Endothelial cell of umbilical vein (primary cell): ENCODE measurements around the gene AGAP2. TPM values are rescaled to one million over a fixed set of nuclear protein-coding genes. Genes with fewer than 3 reads are reported as not detected.

Source experiments
- BruUV-seq: library from RNA; stranded (reverse); fragments of 400-500 nt; replicated peaks from 2 replicates; lab custom pipeline; 2021; lab: Mats Ljungman, UMichigan
- CTCF ChIA-PET: fragments of 300-600, 350-600 bp; sonication (Branson Sonifier 250); formaldehyde crosslinking; loops from one replicate; lab custom pipeline; 2021; ENCODE audit warnings: antibody characterized with exemption, inconsistent platforms; lab: Charles Lee
- POLR2A ChIA-PET: fragments of 300-600, 350-600 bp; sonication (Branson Sonifier 250); formaldehyde crosslinking; loops from one replicate; lab custom pipeline; 2021; ENCODE audit warnings: antibody characterized with exemption, inconsistent platforms; lab: Charles Lee
- DNase-seq: peaks from one replicate; pipeline ENCODE4 v3.0.0-alpha.2; 2011; ENCODE audit warnings: low read depth, low spot score
- FAIRE-seq: peaks from 2 replicates; lab custom pipeline; 2011; peaks lifted over from hg19 to GRCh38; lab: Jason Lieb, UNC
- H2AFZ ChIP-seq: 2 replicates; pipeline ENCODE4 v1.6.0; 2012; ENCODE audit warnings: low read depth, low read length, control low read depth, inconsistent platforms
- H3K27ac ChIP-seq: 2 replicates; pipeline ENCODE4 v1.5.1; 2011; ENCODE audit warnings: low read depth, mild to moderate bottlenecking, control low read depth, low read length, moderate library complexity; ENCODE audit not compliant: insufficient read depth
- H3K27me3 ChIP-seq, 2 experiments: 2 replicates each; pipeline versions ENCODE4 v1.6.0 to v1.6.1; 2011; ENCODE audit warnings: low read length in 2 of 2, mixed read lengths in 1 of 2; ENCODE audit not compliant: control insufficient read depth in 2 of 2, insufficient read depth in 2 of 2
- H3K36me3 ChIP-seq, 2 experiments: 2 replicates in 1 of 2; 3 replicates in 1 of 2; pipeline ENCODE4 v1.5.1; 2011; ENCODE audit warnings: low read length in 2 of 2, mild to moderate bottlenecking in 1 of 2, moderate library complexity in 1 of 2; ENCODE audit not compliant: control insufficient read depth in 2 of 2, insufficient read depth in 2 of 2; ENCODE audit errors: extremely low read depth in 1 of 2
- H3K4me1 ChIP-seq: 3 replicates; pipeline ENCODE4 v1.5.1; 2011; ENCODE audit warnings: mild to moderate bottlenecking, low read length; ENCODE audit not compliant: control insufficient read depth, insufficient read depth; ENCODE audit errors: extremely low read depth
- H3K4me2 ChIP-seq: 2 replicates; pipeline ENCODE4 v1.6.1; 2011; ENCODE audit warnings: low read length, control low read depth, mixed read lengths; ENCODE audit not compliant: insufficient read depth
- H3K4me3 ChIP-seq, 3 experiments: fragments of 200-600 bp in 1 of 3; sonication (generic), shearing (Covaris generic) in 1 of 3; replicated peaks in 1 of 3; 2 replicates each; pipeline ENCODE4 v1.5.1; 2011 to 2016; ENCODE audit warnings: control low read depth in 3 of 3, low read length in 3 of 3, mild to moderate bottlenecking in 2 of 3, inconsistent platforms in 1 of 3, low read depth in 1 of 3, moderate library complexity in 1 of 3; ENCODE audit not compliant: insufficient read depth in 1 of 3
- H3K79me2 ChIP-seq: 2 replicates; pipeline ENCODE4 v1.6.0; 2012; ENCODE audit warnings: low read length, inconsistent platforms; ENCODE audit not compliant: control insufficient read depth, insufficient read depth
- H3K9ac ChIP-seq: replicated peaks from 2 replicates; pipeline ENCODE3; 2011; ENCODE audit warnings: low read length, control low read depth; ENCODE audit not compliant: insufficient read depth; ENCODE audit errors: extremely low read depth
- H3K9me1 ChIP-seq: replicated peaks from 3 replicates; pipeline ENCODE4 v1.6.0; 2011; ENCODE audit warnings: mild to moderate bottlenecking, low read length; ENCODE audit not compliant: control insufficient read depth, insufficient read depth; ENCODE audit errors: extremely low read depth
- H3K9me3 ChIP-seq: replicated peaks from 2 replicates; pipeline ENCODE4 v1.5.1; 2012; ENCODE audit warnings: low read length, inconsistent platforms; ENCODE audit not compliant: control insufficient read depth, insufficient read depth
- H4K20me1 ChIP-seq: replicated peaks from 2 replicates; pipeline ENCODE3; 2011; ENCODE audit warnings: mild to moderate bottlenecking, low read length; ENCODE audit not compliant: control insufficient read depth, insufficient read depth; ENCODE audit errors: extremely low read depth
- CTCF ChIP-seq, 2 donors: IDR thresholded peaks; 1 replicate in 1 of 2; 2 replicates in 1 of 2; pipeline ENCODE4 v1.5.1; 2011; ENCODE audit warnings: low read length in 2 of 2, mild to moderate bottlenecking in 2 of 2, moderate library complexity in 2 of 2, control low read depth in 1 of 2, inconsistent platforms in 1 of 2, low read depth in 1 of 2; ENCODE audit not compliant: insufficient read depth in 1 of 2; ENCODE audit errors: extremely low read depth in 1 of 2
- EZH2 ChIP-seq: IDR thresholded peaks from 2 replicates; pipeline ENCODE4 v1.6.1; 2012; ENCODE audit warnings: borderline replicate concordance, low read depth, mild to moderate bottlenecking, moderate library complexity, low read length, inconsistent platforms; ENCODE audit not compliant: severe bottlenecking
- FOS ChIP-seq: IDR thresholded peaks from 2 replicates; pipeline ENCODE4 v1.6.1; 2011; ENCODE audit warnings: mild to moderate bottlenecking, low read length, moderate library complexity, borderline replicate concordance; ENCODE audit not compliant: insufficient read depth
- GATA2 ChIP-seq: IDR thresholded peaks from 2 replicates; pipeline ENCODE4 v1.7.0; 2011; ENCODE audit warnings: low read depth, mild to moderate bottlenecking, moderate library complexity, mixed read lengths, low read length; ENCODE audit not compliant: insufficient read length, insufficient read depth
- JUN ChIP-seq: IDR thresholded peaks from 2 replicates; pipeline ENCODE4 v1.6.1; 2011; ENCODE audit warnings: borderline replicate concordance, low read depth; ENCODE audit not compliant: insufficient read length, insufficient read depth
- MAX ChIP-seq: IDR thresholded peaks from 2 replicates; pipeline ENCODE4 v1.6.1; 2011; ENCODE audit not compliant: insufficient read depth, insufficient read length
- MYC ChIP-seq: IDR thresholded peaks from one replicate; pipeline ENCODE4 v1.6.1; 2011; ENCODE audit warnings: mild to moderate bottlenecking, low read depth, low read length
- POLR2A ChIP-seq: IDR thresholded peaks from 2 replicates; pipeline ENCODE4 v1.6.1; 2012; ENCODE audit warnings: low read depth, mild to moderate bottlenecking, control low read depth, low read length
- POLR2AphosphoS5 ChIP-seq: IDR thresholded peaks from 2 replicates; pipeline ENCODE4 v1.6.1; 2012; ENCODE audit warnings: low read depth, mild to moderate bottlenecking, control low read depth, low read length, moderate library complexity; ENCODE audit not compliant: insufficient read depth
- dilution Hi-C: fragments of 300-500 bp; cut with MboI; formaldehyde crosslinking; loops from one replicate; pipeline ENCODE4 v1.15.0; 2019; ENCODE audit warnings: low sequenced_read_pairs; ENCODE audit not compliant: extremely low pct_ligation_motif_present
- intact Hi-C: fragments of 100-400 bp; cut with micrococcal nuclease; formaldehyde crosslinking; loops from one replicate; pipeline ENCODE4 v1.10.0; 2022
- polyA plus RNA-seq, 4 experiments: library from polyadenylated mRNA; depleted of rRNA in 3 of 4; stranded (reverse) in 3 of 4; unstranded in 1 of 4; fragments of >200 nt; gene quantifications; 2 replicates each; pipeline versions ENCODE4 v1.2.1 to v1.2.3, GENCODE V29; 2011 to 2012; ENCODE audit warnings: missing spikeins in 1 of 4
- total RNA-seq: library from RNA; stranded (reverse); gene quantifications from 2 replicates; pipeline ENCODE4 v1.2.3, GENCODE V29; 2021

Gene AGAP2
- total and polyA plus RNA-seq, 2 donors (not counting 3 experiments of a cell fraction or from before 2014, with no cell fraction given): 0.04 to 0.24 TPM

- DNase-seq (no peak), FAIRE-seq (no peak)
- POLR2A ChIA-PET: no interaction called here
- BruUV-seq: no TSS peak
- Histone ChIP-seq H3K4me3 (peak overlapping the region in 2 of 3 experiments; percentile 3 to 25), H2AFZ (peak overlapping the region; percentile 19), H3K4me2 (peak overlapping the region; percentile 53), H4K20me1 (no peaks in the 10 kb centered on the region), H3K36me3 (peaks cover 4 to 19% of the 10 kb centered on the region in 2 experiments), H3K4me1 (peaks cover 17% of the 10 kb centered on the region), H3K79me2 (peaks cover 19% of the 10 kb centered on the region), H3K9ac (no peak overlapping the region), H3K27ac (no peak overlapping the region), H3K9me3 (no peaks in the 10 kb centered on the region), H3K27me3 (peaks cover 22 to 28% of the 10 kb centered on the region in 2 experiments), H3K9me1 (no peaks in the 10 kb centered on the region)
- intact Hi-C loops: loop anchor here (1.0 kb wide), 2 partner anchors 20 to 26 kb away; partner anchors contain the start of genes EEF1AKMT3 and METTL1
- dilution Hi-C loops: no loop called here
- TF ChIP-seq POLR2A (peak; percentile 12), GATA2 (no peak), POLR2AphosphoS5 (no peak)
- CTCF ChIA-PET: interaction anchor here (0.8 to 1.2 kb wide), 2 partner anchors 12 to 26 kb away, joined by 3 to 5 read pairs; no protein-coding TSS in a partner anchor
These were observed 14.1 kb upstream of the AGAP2 start for GRCh38 chr12:57752668-57753000.

- Histone ChIP-seq H3K9ac (peak within 1 kb of the TSS; percentile 88), H3K4me2 (peak within 1 kb of the TSS; percentile 86), H3K27me3 (peaks cover 22 to 28% of the 10 kb centered on the region in 2 experiments), H3K9me3 (no peaks in the 10 kb centered on the region), H3K4me1 (peaks cover 17% of the 10 kb centered on the region), H2AFZ (peak within 1 kb of the TSS; percentile 29), H3K27ac (peak within 1 kb of the TSS; percentile 68), H3K9me1 (no peaks in the 10 kb centered on the region), H3K79me2 (peaks cover 19% of the 10 kb centered on the region), H3K36me3 (peaks cover 4 to 22% of the 10 kb centered on the region in 2 experiments), H3K4me3 (peak within 1 kb of the TSS; percentile 19 to 78 (median 61)), H4K20me1 (no peaks in the 10 kb centered on the region)
- DNase-seq: peak; percentile 100
- TF ChIP-seq CTCF (IDR thresholded peaks at IDR 0.05; ENCODE audit: extremely low read depth in 1 of 2, insufficient read depth in 1 of 2, low read depth in 1 of 2, low read length in 2 of 2) (no peak), POLR2AphosphoS5 (peak; percentile 76), JUN (no peak), EZH2 (no peak), FOS (peak; percentile 46), MAX (peak; percentile 100), MYC (peak; percentile 33), GATA2 (peak; percentile 35), POLR2A (peak; percentile 84)
- intact Hi-C loops: loop anchor here (1.0 kb wide), 2 partner anchors 20 to 26 kb away; partner anchors contain the start of genes EEF1AKMT3 and METTL1
- FAIRE-seq: peak; percentile 97
- POLR2A ChIA-PET: no interaction called here
- BruUV-seq: TSS peak; percentile 67
- dilution Hi-C loops: no loop called here
- CTCF ChIA-PET: interaction anchor here (0.8 to 1.2 kb wide), 2 partner anchors 12 to 26 kb away, joined by 3 to 5 read pairs; no protein-coding TSS in a partner anchor
These were observed 13.5 kb upstream of the AGAP2 start, which contains the start of gene CDK4 for GRCh38 chr12:57751788-57752667. CDK4 (minus strand) TSS chr12:57752310; CDS start chr12:57751717, 593 bp downstream.
